ENCODE data around the gene TRABD2B.

DNA sequence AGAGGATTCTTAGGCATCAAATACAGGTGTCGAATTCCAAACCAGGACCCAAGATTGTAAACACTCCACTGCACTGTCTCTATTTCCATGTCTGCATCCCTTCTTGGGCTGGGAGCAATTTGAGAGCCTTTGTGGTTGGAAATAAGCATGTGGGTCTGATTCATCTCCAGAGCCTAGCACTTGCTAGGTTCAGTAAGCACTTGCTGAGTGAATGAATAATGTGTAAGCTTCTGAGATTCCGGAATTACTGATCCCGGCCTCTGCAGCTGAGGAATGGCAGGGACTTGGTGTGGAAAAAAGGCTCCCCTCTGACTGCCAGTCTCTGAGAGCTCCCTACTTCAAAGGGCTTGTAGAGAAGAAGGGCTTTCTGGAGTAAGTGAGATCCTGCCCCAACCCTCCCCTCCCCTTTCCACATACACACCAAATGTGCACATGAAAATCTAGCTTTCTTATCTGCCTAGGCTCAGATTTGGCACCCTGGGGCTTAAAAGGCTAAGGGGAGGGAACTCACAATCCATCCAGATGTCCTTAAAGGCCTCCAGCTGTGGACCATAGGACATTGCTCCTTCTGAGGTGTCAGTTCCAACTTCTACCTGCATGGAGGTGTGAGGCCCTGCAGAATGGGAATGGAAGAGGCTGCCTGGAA is 39.6 kb upstream of the TRABD2B start:
- TF ChIP-seq, protein P1, sequence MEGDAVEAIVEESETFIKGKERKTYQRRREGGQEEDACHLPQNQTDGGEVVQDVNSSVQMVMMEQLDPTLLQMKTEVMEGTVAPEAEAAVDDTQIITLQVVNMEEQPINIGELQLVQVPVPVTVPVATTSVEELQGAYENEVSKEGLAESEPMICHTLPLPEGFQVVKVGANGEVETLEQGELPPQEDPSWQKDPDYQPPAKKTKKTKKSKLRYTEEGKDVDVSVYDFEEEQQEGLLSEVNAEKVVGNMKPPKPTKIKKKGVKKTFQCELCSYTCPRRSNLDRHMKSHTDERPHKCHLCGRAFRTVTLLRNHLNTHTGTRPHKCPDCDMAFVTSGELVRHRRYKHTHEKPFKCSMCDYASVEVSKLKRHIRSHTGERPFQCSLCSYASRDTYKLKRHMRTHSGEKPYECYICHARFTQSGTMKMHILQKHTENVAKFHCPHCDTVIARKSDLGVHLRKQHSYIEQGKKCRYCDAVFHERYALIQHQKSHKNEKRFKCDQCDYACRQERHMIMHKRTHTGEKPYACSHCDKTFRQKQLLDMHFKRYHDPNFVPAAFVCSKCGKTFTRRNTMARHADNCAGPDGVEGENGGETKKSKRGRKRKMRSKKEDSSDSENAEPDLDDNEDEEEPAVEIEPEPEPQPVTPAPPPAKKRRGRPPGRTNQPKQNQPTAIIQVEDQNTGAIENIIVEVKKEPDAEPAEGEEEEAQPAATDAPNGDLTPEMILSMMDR (IDR thresholded peaks at IDR 0.05) = no peak
- no peak for TF ChIP-seq POLR2A (IDR thresholded peaks at IDR 0.05)

Measured in body of pancreas (tissue), 4 donors.